Osteoblast (primary cell): Measurements from ENCODE around the gene CD3G. TPM values are rescaled to one million over a fixed set of nuclear protein-coding genes. Genes with fewer than 3 reads are reported as not detected.

ENCODE experiments used
- DNase-seq: peaks from one replicate; pipeline ENCODE4 v3.0.0; 2011; ENCODE audit warnings: low spot score, mixed read lengths; ENCODE audit not compliant: insufficient read length; ENCODE audit errors: missing footprints
- H2AFZ ChIP-seq: 2 replicates; pipeline ENCODE4 v1.6.0; 2011; ENCODE audit warnings: mild to moderate bottlenecking, low read length
- H3K27ac ChIP-seq: 2 replicates; pipeline ENCODE4 v1.5.1; 2011; ENCODE audit warnings: mild to moderate bottlenecking, low read depth, low read length, moderate library complexity
- H3K27me3 ChIP-seq: 2 replicates; pipeline ENCODE4 v1.6.0; 2012; ENCODE audit warnings: mild to moderate bottlenecking, control low read depth, inconsistent platforms, low read length, moderate library complexity; ENCODE audit not compliant: insufficient read depth
- H3K36me3 ChIP-seq: 2 replicates; pipeline ENCODE4 v1.5.1; 2011; ENCODE audit warnings: mild to moderate bottlenecking, low read length, control low read depth, moderate library complexity; ENCODE audit not compliant: insufficient read depth
- H3K4me1 ChIP-seq: 2 replicates; pipeline ENCODE4 v1.5.1; 2011; ENCODE audit warnings: mild to moderate bottlenecking, low read length, control low read depth, moderate library complexity; ENCODE audit not compliant: insufficient read depth
- H3K4me2 ChIP-seq: 2 replicates; pipeline ENCODE4 v1.6.0; 2011; ENCODE audit warnings: mild to moderate bottlenecking, low read length; ENCODE audit not compliant: insufficient read depth
- H3K4me3 ChIP-seq: fragments of 200-600 bp; sonication (generic); 3 replicates; pipeline ENCODE4 v1.5.1; 2012; ENCODE audit warnings: mild to moderate bottlenecking, low read length, inconsistent platforms; ENCODE audit not compliant: insufficient read depth
- H3K79me2 ChIP-seq: 2 replicates; pipeline ENCODE4 v1.6.0; 2012; ENCODE audit warnings: mild to moderate bottlenecking, low read length, control low read depth, inconsistent platforms; ENCODE audit not compliant: insufficient read depth
- H3K9me3 ChIP-seq: 2 replicates; pipeline ENCODE4 v1.5.1; 2011; ENCODE audit warnings: low read depth, low read length, control low read depth
- H4K20me1 ChIP-seq: 2 replicates; pipeline ENCODE4 v1.6.0; 2012; ENCODE audit warnings: mild to moderate bottlenecking, low read length, control low read depth; ENCODE audit not compliant: insufficient read depth
- CTCF ChIP-seq: IDR thresholded peaks from 2 replicates; pipeline ENCODE4 v1.5.1; 2011; ENCODE audit warnings: mild to moderate bottlenecking, low read depth, low read length, moderate library complexity; ENCODE audit errors: extremely low read depth
- total RNA-seq: library from RNA; depleted of rRNA; stranded (reverse); fragments of >200 nt; gene quantifications from 2 replicates; pipeline ENCODE4 v1.2.3, GENCODE V29; 2012

CD3G gene
- total RNA-seq, 1 donor = not detected

- Histone ChIP-seq H4K20me1 (no peaks in the 10 kb centered on the region), H3K27me3 (no peaks in the 10 kb centered on the region), H3K36me3 (peaks cover 61% of the 10 kb centered on the region), H3K4me3 (no peak overlapping the region), H2AFZ (no peak overlapping the region), H3K79me2 (no peaks in the 10 kb centered on the region), H3K27ac (no peak overlapping the region), H3K4me1 (no peaks in the 10 kb centered on the region), H3K4me2 (no peak overlapping the region), H3K9me3 (no peaks in the 10 kb centered on the region)
- no peak for TF ChIP-seq CTCF
- no peak for DNase-seq
Measured at GRCh38 chr11:118370774-118371173, 26.6 kb downstream of the CD3G start.

- Histone ChIP-seq H3K36me3 (peaks cover 62% of the 10 kb centered on the region), H3K27me3 (no peaks in the 10 kb centered on the region), H3K4me2 (no peak overlapping the region)
Measured at GRCh38 chr11:118373263-118373662, 29.1 kb downstream of the CD3G start.

GRCh38 chr11:118373871-118374270 lies 29.7 kb downstream of the CD3G start:
- no peak for TF ChIP-seq CTCF
- H3K36me3 ChIP-seq = peaks cover 62% of the 10 kb centered on the region
- DNase-seq = no peak

More at GRCh38 chr11:118373263-118373662, 29.1 kb downstream of the CD3G start:
- TF ChIP-seq CTCF = no peak
- H2AFZ ChIP-seq = no peak overlapping the region
- no peaks in the 10 kb centered on the region for H4K20me1 ChIP-seq
- no peaks in the 10 kb centered on the region for H3K4me1 ChIP-seq
- DNase-seq = no peak
- no peak overlapping the region for H3K4me3 ChIP-seq
- H3K9me3 ChIP-seq = no peaks in the 10 kb centered on the region
- no peaks in the 10 kb centered on the region for H3K79me2 ChIP-seq
- no peak overlapping the region for H3K27ac ChIP-seq

GRCh38 chr11:118374729-118375128 lies 30.6 kb downstream of the CD3G start:
- Histone ChIP-seq H3K27ac (no peak overlapping the region), H3K36me3 (peaks cover 63% of the 10 kb centered on the region), H3K4me3 (no peak overlapping the region), H2AFZ (no peak overlapping the region), H3K4me2 (no peak overlapping the region), H3K9me3 (no peaks in the 10 kb centered on the region), H4K20me1 (no peaks in the 10 kb centered on the region), H3K4me1 (no peaks in the 10 kb centered on the region), H3K27me3 (no peaks in the 10 kb centered on the region), H3K79me2 (no peaks in the 10 kb centered on the region)
- TF ChIP-seq CTCF = no peak
- no peak for DNase-seq

More at GRCh38 chr11:118373871-118374270, 29.7 kb downstream of the CD3G start:
- Histone ChIP-seq H3K4me1 (no peaks in the 10 kb centered on the region), H3K79me2 (no peaks in the 10 kb centered on the region), H3K9me3 (no peaks in the 10 kb centered on the region), H3K27ac (no peak overlapping the region), H3K27me3 (no peaks in the 10 kb centered on the region), H3K4me3 (no peak overlapping the region), H3K4me2 (no peak overlapping the region), H2AFZ (no peak overlapping the region), H4K20me1 (no peaks in the 10 kb centered on the region)
